Keratinocyte (primary cell): Measurements from ENCODE around the gene GCSAM. TPM values are rescaled to one million over a fixed set of nuclear protein-coding genes. Genes with fewer than 3 reads are reported as not detected.

Experiments
- DNase-seq: peaks from one replicate; pipeline ENCODE4 v3.0.0-alpha.2; 2011; ENCODE audit warnings: low read depth, missing footprints, low spot score
- FAIRE-seq: peaks from 2 replicates; lab custom pipeline; 2011; peaks lifted over from hg19 to GRCh38; lab: Jason Lieb, UNC
- H2AFZ ChIP-seq: 2 replicates; pipeline ENCODE4 v1.6.0; 2012; ENCODE audit warnings: low read length, control low read depth, inconsistent platforms; ENCODE audit not compliant: control insufficient read depth
- H3K27ac ChIP-seq: 2 replicates; pipeline ENCODE4 v1.5.1; 2011; ENCODE audit warnings: low read length; ENCODE audit not compliant: control insufficient read depth, insufficient read depth
- H3K27me3 ChIP-seq: 3 replicates; pipeline ENCODE4 v1.6.0; 2011; ENCODE audit warnings: low read length; ENCODE audit not compliant: control insufficient read depth, insufficient read depth; ENCODE audit errors: extremely low read depth
- H3K36me3 ChIP-seq, 2 experiments: 2 replicates in 1 of 2; 3 replicates in 1 of 2; pipeline ENCODE4 v1.5.1; 2011; ENCODE audit warnings: low read length in 2 of 2, mild to moderate bottlenecking in 1 of 2; ENCODE audit not compliant: control insufficient read depth in 2 of 2, insufficient read depth in 2 of 2; ENCODE audit errors: extremely low read depth in 1 of 2
- H3K4me1 ChIP-seq: 3 replicates; pipeline ENCODE4 v1.5.1; 2011; ENCODE audit warnings: low read length; ENCODE audit not compliant: control insufficient read depth, insufficient read depth; ENCODE audit errors: extremely low read depth
- H3K4me2 ChIP-seq: 3 replicates; pipeline ENCODE4 v1.6.0; 2011; ENCODE audit warnings: low read depth, low read length; ENCODE audit not compliant: control insufficient read depth, insufficient read depth; ENCODE audit errors: extremely low read depth
- H3K4me3 ChIP-seq, 3 experiments: fragments of 200-600 bp in 1 of 3; sonication (generic) in 1 of 3; 2 replicates in 2 of 3; 3 replicates in 1 of 3; pipeline ENCODE4 v1.5.1; 2011 to 2016; ENCODE audit warnings: low read length in 3 of 3, mild to moderate bottlenecking in 3 of 3, control low read depth in 2 of 3, inconsistent platforms in 1 of 3, low read depth in 1 of 3, mixed read lengths in 1 of 3, mixed run types in 1 of 3, moderate library complexity in 1 of 3; ENCODE audit not compliant: control insufficient read depth in 2 of 3, insufficient read depth in 2 of 3; ENCODE audit errors: extremely low read depth in 1 of 3
- H3K79me2 ChIP-seq: 2 replicates; pipeline ENCODE4 v1.6.0; 2012; ENCODE audit warnings: low read length; ENCODE audit not compliant: control insufficient read depth, insufficient read depth
- H3K9ac ChIP-seq: 3 replicates; pipeline ENCODE4 v1.6.0; 2011; ENCODE audit warnings: low read length; ENCODE audit not compliant: control insufficient read depth, insufficient read depth; ENCODE audit errors: extremely low read depth
- H3K9me1 ChIP-seq: 3 replicates; pipeline ENCODE4 v1.6.0; 2011; ENCODE audit warnings: low read length; ENCODE audit not compliant: control insufficient read depth, insufficient read depth; ENCODE audit errors: extremely low read depth
- H3K9me3 ChIP-seq: 2 replicates; pipeline ENCODE4 v1.5.1; 2012; ENCODE audit warnings: low read depth, low read length; ENCODE audit not compliant: control insufficient read depth
- H4K20me1 ChIP-seq: 3 replicates; pipeline ENCODE4 v1.6.0; 2011; ENCODE audit warnings: low read length; ENCODE audit not compliant: control insufficient read depth, insufficient read depth; ENCODE audit errors: extremely low read depth
- CTCF ChIP-seq, 3 experiments: IDR thresholded peaks in 1 of 3; conservative IDR thresholded peaks in 1 of 3; optimal IDR thresholded peaks in 1 of 3; 2 replicates in 2 of 3; 3 replicates in 1 of 3; pipeline versions ENCODE3 to v1.5.1; 2011; ENCODE audit warnings: low read length in 3 of 3, mild to moderate bottlenecking in 3 of 3, moderate library complexity in 2 of 3, control low read depth in 1 of 3, inconsistent platforms in 1 of 3; ENCODE audit not compliant: insufficient read depth in 2 of 3; ENCODE audit errors: extremely low read depth in 1 of 3
- EZH2 ChIP-seq: IDR thresholded peaks from one replicate; pipeline ENCODE4 v1.6.1; 2012; ENCODE audit warnings: inconsistent platforms, mild to moderate bottlenecking, low read length, moderate library complexity
- dilution Hi-C: fragments of 300-500 bp; cut with MboI; formaldehyde crosslinking; loops from one replicate; pipeline ENCODE4 v1.7.0; 2020; ENCODE audit warnings: low sequenced_read_pairs; ENCODE audit not compliant: extremely low pct_ligation_motif_present
- polyA plus RNA-seq, 5 experiments: library from polyadenylated mRNA; depleted of rRNA in 3 of 5; stranded (reverse) in 3 of 5; stranded (forward) in 1 of 5; unstranded in 1 of 5; fragments of >200 nt; gene quantifications; 1 replicate in 1 of 5; 2 replicates in 3 of 5; 3 replicates in 1 of 5; pipeline versions ENCODE4 v1.2.1 to v1.2.3, GENCODE V29; 2011 to 2012; ENCODE audit warnings: missing spikeins in 2 of 5, low read depth in 1 of 5, low replicate concordance in 1 of 5

GCSAM gene
- polyA plus RNA-seq, 1 donor (not counting 4 experiments of a cell fraction or from before 2014, with no cell fraction given) = 2.9 TPM

GRCh38 chr3:112123548-112123947 is 9.5 kb downstream of the GCSAM start:
- Histone ChIP-seq H3K36me3 (peaks cover 10 to 14% of the 10 kb centered on the region in 2 experiments), H3K4me1 (peaks cover 9% of the 10 kb centered on the region), H3K9me1 (no peaks in the 10 kb centered on the region), H3K79me2 (no peaks in the 10 kb centered on the region), H4K20me1 (no peaks in the 10 kb centered on the region), H2AFZ (no peak overlapping the region), H3K27ac (no peak overlapping the region), H3K27me3 (no peaks in the 10 kb centered on the region), H3K9ac (no peak overlapping the region), H3K4me2 (no peak overlapping the region), H3K9me3 (no peaks in the 10 kb centered on the region), H3K4me3 (no peak overlapping the region)
- DNase-seq (no peak), FAIRE-seq (no peak)
- TF ChIP-seq CTCF (optimal IDR thresholded peaks at IDR 0.05 in 1 of 3, IDR thresholded peaks at IDR 0.05 in 1 of 3, conservative IDR thresholded peaks at IDR 0.05 in 1 of 3; ENCODE audit: extremely low read depth in 1 of 3, insufficient read depth in 2 of 3, low read length in 3 of 3) (no peak), EZH2 (no peak)
- dilution Hi-C loops = no loop called here

- no peak overlapping the region for H2AFZ ChIP-seq
- TF ChIP-seq CTCF (optimal IDR thresholded peaks at IDR 0.05 in 1 of 3, IDR thresholded peaks at IDR 0.05 in 1 of 3, conservative IDR thresholded peaks at IDR 0.05 in 1 of 3; ENCODE audit: extremely low read depth in 1 of 3, insufficient read depth in 2 of 3, low read length in 3 of 3) = no peak
- TF ChIP-seq EZH2 = no peak
- H3K79me2 ChIP-seq = no peaks in the 10 kb centered on the region
- H3K9ac ChIP-seq = no peak overlapping the region
- H3K4me2 ChIP-seq = no peak overlapping the region
- peaks cover 5% of the 10 kb centered on the region for H3K4me1 ChIP-seq
- no peak overlapping the region for H3K4me3 ChIP-seq
- FAIRE-seq (no peak), DNase-seq (no peak)
- no peaks in the 10 kb centered on the region for H3K9me3 ChIP-seq
- no peaks in the 10 kb centered on the region for H3K9me1 ChIP-seq
- H3K27ac ChIP-seq = no peak overlapping the region
- dilution Hi-C loops = no loop called here
- no peaks in the 10 kb centered on the region for H3K27me3 ChIP-seq
- no peaks in the 10 kb centered on the region for H4K20me1 ChIP-seq
- H3K36me3 ChIP-seq = peaks cover 11 to 14% of the 10 kb centered on the region in 2 experiments
Observed at GRCh38 chr3:112122870-112123269, 10.2 kb downstream of the GCSAM start.
